Esophagus squamous epithelium (tissue), 5 donors: ENCODE measurements around the gene ABCA1. TPM values are rescaled to one million over a fixed set of nuclear protein-coding genes. Genes with fewer than 3 reads are reported as not detected.

Experiments used
- DNase-seq: peaks from one replicate; lab custom pipeline; 2025; lab: John Stamatoyannopoulos, UW
- H3K27ac ChIP-seq, 4 donors: fragments of 200-600 bp; sonication (generic); one replicate each; pipeline ENCODE4 v1.5.1; 2016 to 2019; ENCODE audit warnings: mild to moderate bottlenecking in 1 of 4
- H3K27me3 ChIP-seq, 4 donors: fragments of 200-600 bp; sonication (generic); 1 replicate in 3 of 4; 2 replicates in 1 of 4; pipeline versions ENCODE4 v1.5.1 to v1.6.0; 2017 to 2021; ENCODE audit warnings: antibody characterized with exemption in 1 of 4
- H3K36me3 ChIP-seq, 3 donors: fragments of 200-600 bp; sonication (generic); one replicate each; pipeline ENCODE4 v1.5.1; 2016 to 2019
- H3K4me1 ChIP-seq, 3 donors: fragments of 200-600 bp; sonication (generic); one replicate each; pipeline ENCODE4 v1.5.1; 2017 to 2019
- H3K4me3 ChIP-seq, 4 donors: fragments of 200-600 bp; sonication (generic); 1 replicate in 3 of 4; 2 replicates in 1 of 4; pipeline ENCODE4 v1.5.1; 2016 to 2019; ENCODE audit warnings: mild to moderate bottlenecking in 2 of 4, moderate library complexity in 1 of 4
- H3K9me3 ChIP-seq, 3 donors: fragments of 200-600 bp; sonication (generic); one replicate each; pipeline ENCODE4 v1.5.1; 2016 to 2019
- CTCF ChIP-seq, 6 experiments: fragments of 450-650 bp in 4 of 6; fragments of 200-600 bp in 2 of 6; sonication (generic) in 2 of 6; IDR thresholded peaks; one replicate each; pipeline ENCODE4 v1.5.1; 2016 to 2019; ENCODE audit warnings: antibody characterized with exemption in 6 of 6, mild to moderate bottlenecking in 4 of 6, moderate library complexity in 4 of 6
- POLR2A ChIP-seq, 4 donors: fragments of 450-650 bp; IDR thresholded peaks; one replicate each; pipeline ENCODE4 v1.6.1; 2017; ENCODE audit warnings: antibody characterized with exemption in 4 of 4, mild to moderate bottlenecking in 4 of 4, moderate library complexity in 3 of 4
- WGBS, 2 donors: methylation state at CpG; one replicate each; pipeline ENCODE4 v1.1.5; 2018; 5-methylcytosine and 5-hydroxymethylcytosine counted together
- intact Hi-C: fragments of 100-400 bp; cut with DNase I; formaldehyde crosslinking; loops from one replicate; pipeline ENCODE4 v1.15.0; 2022
- total RNA-seq, 4 donors: library from RNA; depleted of rRNA; stranded (reverse); fragments of >200 nt; gene quantifications; one replicate each; pipeline ENCODE4 v1.1.0, GENCODE V29; 2016
- donor health status: DM: yes; HTN: yes; CAD: no.

The ABCA1 gene
- total RNA-seq, 4 donors from 2014 or later, result 7.7 to 37.6 (median 23.3) TPM

- H3K27me3 ChIP-seq, result no peaks in the 10 kb centered on the region
- WGBS, 2 donors, result 0 to 5% methylated on average over 1 of the region's 1 CpG
- H3K9me3 ChIP-seq, result no peaks in the 10 kb centered on the region
- H3K4me1 ChIP-seq, result peaks cover 5 to 20% (median 14%) of the 10 kb centered on the region in 3 donors
- H3K4me3 ChIP-seq, result peak overlapping the region; percentile 60 to 88 (median 80)
- intact Hi-C loops, result no loop called here
- peaks cover 0 to 11% (median 0%) of the 10 kb centered on the region in 3 donors for H3K36me3 ChIP-seq
- H3K27ac ChIP-seq, result peak overlapping the region; percentile 92 to 98 (median 96)
- no peak for DNase-seq
- TF ChIP-seq POLR2A (IDR thresholded peaks at IDR 0.05), result no peak
Observed at GRCh38 chr9:104746798-104747197, 181.2 kb downstream of the ABCA1 start.

- intact Hi-C loops, result no loop called here
- WGBS, 2 donors, result 81 to 88% methylated on average over 2 of the region's 2 CpGs
- Histone ChIP-seq H3K27me3 (no peaks in the 10 kb centered on the region), H3K9me3 (no peaks in the 10 kb centered on the region), H3K27ac (no peak overlapping the region), H3K4me3 (no peak overlapping the region), H3K36me3 (peaks cover 0 to 6% (median 0%) of the 10 kb centered on the region in 3 donors), H3K4me1 (peaks cover 5 to 20% (median 14%) of the 10 kb centered on the region in 3 donors)
- no peak for TF ChIP-seq CTCF (IDR thresholded peaks at IDR 0.05)
- no peak for TF ChIP-seq POLR2A (IDR thresholded peaks at IDR 0.05)
- no peak for DNase-seq
Observed at GRCh38 chr9:104746285-104746684, 181.7 kb downstream of the ABCA1 start.

- intact Hi-C loops, result no loop called here
- peaks cover 5 to 20% (median 14%) of the 10 kb centered on the region in 3 donors for H3K4me1 ChIP-seq
- H3K4me3 ChIP-seq, result no peak overlapping the region
- TF ChIP-seq POLR2A (IDR thresholded peaks at IDR 0.05) (no peak), CTCF (IDR thresholded peaks at IDR 0.05) (no peak)
- no peak overlapping the region for H3K27ac ChIP-seq
- H3K9me3 ChIP-seq, result no peaks in the 10 kb centered on the region
- no peaks in the 10 kb centered on the region for H3K27me3 ChIP-seq
- 77% methylated on average over 1 of the region's 1 CpG for WGBS, 2 donors
- H3K36me3 ChIP-seq, result peaks cover 0 to 2% (median 0%) of the 10 kb centered on the region in 3 donors
- no peak for DNase-seq
Observed at GRCh38 chr9:104745852-104746251, 182.1 kb downstream of the ABCA1 start.

- intact Hi-C loops, result no loop called here
- Histone ChIP-seq H3K4me3 (no peak overlapping the region), H3K27ac (no peak overlapping the region), H3K27me3 (no peaks in the 10 kb centered on the region), H3K36me3 (no peaks in the 10 kb centered on the region), H3K4me1 (peaks cover 0 to 15% (median 4%) of the 10 kb centered on the region in 3 donors), H3K9me3 (no peaks in the 10 kb centered on the region)
- TF ChIP-seq POLR2A (IDR thresholded peaks at IDR 0.05) (no peak), CTCF (IDR thresholded peaks at IDR 0.05) (peak; percentile 31 to 74 (median 62))
- WGBS, 2 donors, result 27 to 30% methylated on average over 7 of the region's 7 CpGs
- DNase-seq, result no peak
Observed at GRCh38 chr9:104743376-104743985, 184.5 kb downstream of the ABCA1 start.

- H3K4me1 ChIP-seq, result peaks cover 0 to 7% (median 0%) of the 10 kb centered on the region in 3 donors
- H3K27ac ChIP-seq, result no peak overlapping the region
- WGBS, 2 donors, result 8 to 12% methylated on average over 1 of the region's 1 CpG
- H3K9me3 ChIP-seq, result no peaks in the 10 kb centered on the region
- no peak for TF ChIP-seq POLR2A (IDR thresholded peaks at IDR 0.05)
- no peak for TF ChIP-seq CTCF (IDR thresholded peaks at IDR 0.05)
- no peaks in the 10 kb centered on the region for H3K27me3 ChIP-seq
- no peak for DNase-seq
- H3K36me3 ChIP-seq, result no peaks in the 10 kb centered on the region
- H3K4me3 ChIP-seq, result no peak overlapping the region
- intact Hi-C loops, result no loop called here
Observed at GRCh38 chr9:104740621-104741020, 187.3 kb downstream of the ABCA1 start.
